K562 (cell line): ENCODE results near the gene DKK3. TPM values are rescaled to one million over a fixed set of nuclear protein-coding genes. Genes with fewer than 3 reads are reported as not detected.

Experiments
- ATAC-seq: fragments of 200-7000 bp; cut with Tn5 transposase; 3 replicates; pipeline ENCODE4 v1.9.1; 2020; ENCODE audit warnings: moderate library complexity
- BruUV-seq: library from RNA; stranded (reverse); fragments of 400-500 nt; replicated peaks from 2 replicates; lab custom pipeline; 2021; lab: Mats Ljungman, UMichigan
- CTCF ChIA-PET: fragments of 300-600 bp; formaldehyde crosslinking; extraction: SDS; loops from one replicate; lab custom pipeline; 2021; ENCODE audit warnings: low intra/inter-chr PET ratio; lab: Yijun Ruan, JAX
- POLR2A ChIA-PET: fragments of 300-600, 350-650 bp; sonication (Branson Sonifier 250); formaldehyde crosslinking; extraction: SDS; loops from one replicate; lab custom pipeline; 2021; ENCODE audit warnings: antibody characterized with exemption, inconsistent platforms; lab: Yijun Ruan, JAX
- DNase-seq, 4 experiments: peaks; one replicate each; pipeline versions ENCODE4 v3.0.0 to v3.0.0-alpha.2; 2011 to 2018; ENCODE audit warnings: low spot score in 3 of 4, mixed read lengths in 3 of 4; ENCODE audit errors: extremely low read depth in 1 of 4
- FAIRE-seq: peaks from 2 replicates; lab custom pipeline; 2011; peaks lifted over from hg19 to GRCh38; lab: Jason Lieb, UNC
- H2AFZ ChIP-seq: 2 replicates; pipeline ENCODE4 v1.6.0; 2011; ENCODE audit warnings: low read depth, low read length, control low read depth, inconsistent platforms
- H3K27ac ChIP-seq: fragments of 200-600 bp; 3 replicates; pipeline ENCODE4 v1.8.0; 2011; ENCODE audit warnings: low read depth, mild to moderate bottlenecking, control low read depth, inconsistent platforms, low read length, moderate library complexity, mixed read lengths; ENCODE audit errors: extremely low read depth
- H3K27me3 ChIP-seq, 2 experiments: fragments of 300-600 bp in 1 of 2; 2 replicates in 1 of 2; 3 replicates in 1 of 2; pipeline versions ENCODE4 v1.6.0 to v1.8.0; 2011; ENCODE audit warnings: inconsistent platforms in 2 of 2, low read length in 2 of 2, mild to moderate bottlenecking in 1 of 2, mixed read lengths in 1 of 2, moderate library complexity in 1 of 2; ENCODE audit not compliant: control insufficient read depth in 2 of 2, insufficient read depth in 2 of 2
- H3K36me3 ChIP-seq: fragments of 300-600 bp; 3 replicates; pipeline ENCODE4 v1.8.0; 2011; ENCODE audit warnings: mild to moderate bottlenecking, low read length, inconsistent platforms; ENCODE audit not compliant: control insufficient read depth, insufficient read depth
- H3K4me1 ChIP-seq, 2 experiments: fragments of 200-600 bp in 1 of 2; replicated peaks in 1 of 2; 2 replicates in 1 of 2; 3 replicates in 1 of 2; pipeline versions ENCODE4 v1.5.1 to v1.8.0; 2011; ENCODE audit warnings: inconsistent platforms in 2 of 2, low read length in 2 of 2, mild to moderate bottlenecking in 1 of 2, mixed read lengths in 1 of 2, moderate library complexity in 1 of 2; ENCODE audit not compliant: control insufficient read depth in 2 of 2, insufficient read depth in 2 of 2
- H3K4me2 ChIP-seq: 2 replicates; pipeline ENCODE4 v1.6.1; 2011; ENCODE audit warnings: low read length, control low read depth, inconsistent platforms, mixed read lengths; ENCODE audit not compliant: insufficient read depth
- H3K4me3 ChIP-seq: fragments of 200-600 bp; sonication (generic), shearing (Covaris generic); 2 replicates; pipeline ENCODE4 v1.5.1; 2016; ENCODE audit warnings: control low read depth, inconsistent platforms
- H3K79me2 ChIP-seq: fragments of 200-600 bp; 3 replicates; pipeline ENCODE4 v1.8.0; 2011; ENCODE audit warnings: low read length, inconsistent platforms; ENCODE audit not compliant: control insufficient read depth, insufficient read depth
- H3K9ac ChIP-seq, 2 experiments: 2 replicates each; pipeline versions ENCODE4 v1.6.0 to v1.6.1; 2011; ENCODE audit warnings: low read depth in 2 of 2, low read length in 2 of 2, control low read depth in 1 of 2, inconsistent platforms in 1 of 2, mild to moderate bottlenecking in 1 of 2, mixed read lengths in 1 of 2; ENCODE audit not compliant: insufficient read depth in 1 of 2
- H3K9me1 ChIP-seq: one replicate; pipeline ENCODE4 v1.6.0; 2011; ENCODE audit warnings: inconsistent platforms, mild to moderate bottlenecking, low read length, moderate library complexity; ENCODE audit not compliant: control insufficient read depth, insufficient read depth
- H3K9me3 ChIP-seq: replicated peaks from 2 replicates; pipeline ENCODE4 v1.5.1; 2011; ENCODE audit warnings: low read depth, low read length, inconsistent platforms; ENCODE audit not compliant: control insufficient read depth, insufficient read depth
- H4K20me1 ChIP-seq: replicated peaks from 2 replicates; pipeline ENCODE4 v1.6.1; 2011; ENCODE audit warnings: low read length, inconsistent platforms, mixed read lengths; ENCODE audit not compliant: control insufficient read depth, insufficient read depth
- CEBPB ChIP-seq: fragments of 450-650 bp; IDR thresholded peaks from 2 replicates; pipeline ENCODE4 v1.6.1; 2016; ENCODE audit warnings: missing genetic modification characterization, missing compliant biosample characterization
- SMARCC2 ChIP-seq: fragments of 450-650 bp; IDR thresholded peaks from 2 replicates; pipeline ENCODE4 v1.6.1; 2017; ENCODE audit warnings: antibody characterized with exemption, moderate library complexity, mild to moderate bottlenecking, low read depth
- USF1 ChIP-seq: sonication (generic); formaldehyde crosslinking; IDR thresholded peaks from 2 replicates; pipeline ENCODE4 v1.9.0; 2022; ENCODE audit warnings: mild to moderate bottlenecking, missing genetic modification reagents
- ZC3H4 ChIP-seq: sonication (generic); formaldehyde crosslinking; IDR thresholded peaks from 2 replicates; pipeline ENCODE4 v1.9.0; 2021; ENCODE audit warnings: missing genetic modification reagents, borderline replicate concordance
- WGBS: fragments of 100-300 bp; shearing (Covaris generic); methylation state at CpG from one replicate; pipeline ENCODE4 v1.1.6; 2016; ENCODE audit warnings: low coverage, mixed read lengths; ENCODE audit not compliant: insufficient coverage; ENCODE audit errors: missing lambda C conversion rate; 5-methylcytosine and 5-hydroxymethylcytosine counted together
- in situ Hi-C: fragments of 300-500 bp; cut with MboI; formaldehyde crosslinking; loops from 4 replicates; pipeline ENCODE4 v1.15.0; 2018; ENCODE audit warnings: inconsistent platforms, mixed read lengths
- intact Hi-C: fragments of 100-400 bp; cut with micrococcal nuclease; formaldehyde crosslinking; loops from 2 replicates; pipeline ENCODE4 v1.14.2; 2022
- polyA plus RNA-seq, 8 experiments: library from polyadenylated mRNA; depleted of rRNA in 4 of 8; stranded (reverse) in 5 of 8; unstranded in 3 of 8; fragments of >200 nt; fragmentation: Nextera tagmentation in 2 of 8; fragmentation: Illumina TruSeq in 1 of 8; extraction: Ambion mirVana in 2 of 8; extraction: Trizol in 1 of 8; gene quantifications; 2 replicates each; pipeline versions ENCODE4 v1.2.1 to v1.2.3, GENCODE V29; 2011 to 2014; ENCODE audit warnings: inconsistent platforms in 1 of 8, missing spikeins in 1 of 8
- total RNA-seq, 7 experiments: library from RNA; depleted of rRNA in 6 of 7; stranded (reverse); fragments of >200 nt in 6 of 7; fragmentation: Illumina TruSeq in 2 of 7; extraction: Trizol in 2 of 7; gene quantifications; 2 replicates each; pipeline versions ENCODE4 v1.2.1 to v1.2.3, GENCODE V29; 2011 to 2021; ENCODE audit warnings: low replicate concordance in 1 of 7

DKK3 gene
- total and polyA plus RNA-seq, 9 of the 15 experiments (the other 6 are each of a cell fraction or from before 2014, with no cell fraction given): 0.14 to 0.85 (median 0.38) TPM; not detected in 6

- H4K20me1 ChIP-seq: no peaks in the 10 kb centered on the region
- no peak overlapping the region; the same call in 2 of the 3 replicates for H3K27ac ChIP-seq
- H3K9me3 ChIP-seq: no peaks in the 10 kb centered on the region
- no peaks in the 10 kb centered on the region for H3K36me3 ChIP-seq
- BruUV-seq: no TSS peak
- 25% methylated on average over 7 of the region's 8 CpGs for WGBS
- no peak overlapping the region for H3K4me3 ChIP-seq
- no peak for FAIRE-seq
- H3K9ac ChIP-seq: no peak overlapping the region; a peak in 1 of 4 replicates
- peaks cover 0 to 12% of the 10 kb centered on the region in 2 experiments; a peak in 3 of 5 replicates for H3K4me1 ChIP-seq
- 0 out of 2 replicates have a peak, but pooled peaks have one; percentile 51 for TF ChIP-seq ZC3H4
- TF ChIP-seq USF1 (CRISPR knock-in tag): peak; percentile 30; the same call in 1 of the 2 replicates
- no peak for TF ChIP-seq CEBPB (tag)
- no peak for TF ChIP-seq SMARCC2
- TF ChIP-seq, all 486 proteins: peak for 2
- no peaks in the 10 kb centered on the region for H3K27me3 ChIP-seq
- ChIA-PET CTCF (interaction anchor here (0.6 to 7.0 kb wide), 7 partner anchors 113 to 1253 kb away, joined by 3 to 110 read pairs (median 14); no protein-coding TSS in a partner anchor), POLR2A (no interaction called here)
- DNase-seq (no peak), ATAC-seq (peak; percentile 4; the same call in 2 of the 3 replicates)
- no peaks in the 10 kb centered on the region for H3K9me1 ChIP-seq
- in situ Hi-C loops: loop anchor here (5.0 kb wide), 2 partner anchors 243 to 247 kb away; no protein-coding TSS in a partner anchor
- intact Hi-C loops: loop anchor here (1.0 to 10.0 kb wide), 6 partner anchors 52 to 1010 kb away; no protein-coding TSS in a partner anchor
- peak overlapping the region; percentile 69 for H3K4me2 ChIP-seq
- peak overlapping the region; percentile 87 for H2AFZ ChIP-seq
- H3K79me2 ChIP-seq: no peaks in the 10 kb centered on the region
Observed at GRCh38 chr11:12044799-12045198, 36.4 kb upstream of the DKK3 start.
